SH-SY5Y (cell line): ENCODE results near the gene RFC1.

Source experiments
- GATA2 ChIP-seq: IDR thresholded peaks from 2 replicates; pipeline ENCODE4 v1.6.1; 2011; ENCODE audit warnings: mild to moderate bottlenecking, low read depth, low read length
- GATA3 ChIP-seq: IDR thresholded peaks from 2 replicates; pipeline ENCODE4 v1.6.1; 2011; ENCODE audit warnings: low read depth, mild to moderate bottlenecking, low read length, moderate library complexity

DNA sequence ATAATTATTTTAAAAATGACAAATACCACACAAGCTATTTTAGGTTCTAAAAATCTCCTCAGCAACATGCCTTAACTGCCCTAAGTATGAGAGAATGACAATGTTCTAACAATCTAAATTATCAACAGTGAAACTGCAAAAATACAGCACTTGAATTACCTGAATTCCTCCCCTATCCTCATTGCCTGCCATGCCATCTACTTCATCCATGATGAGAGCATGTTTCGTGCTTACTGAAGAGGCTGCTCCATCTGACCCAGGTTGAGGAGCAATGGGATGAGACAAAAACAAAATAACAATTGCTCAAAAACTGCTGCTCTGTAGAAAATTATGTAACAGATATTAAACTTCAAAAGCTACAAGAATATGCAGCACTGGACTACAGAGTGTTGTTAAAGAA lies 63.3 kb downstream of the RFC1 start:
- TF ChIP-seq GATA3 (no peak), GATA2 (no peak)
